Loucy (cell line): ENCODE results near the gene UNG.

ENCODE experiments used
- CTCF ChIP-seq: fragments of 200-600 bp; sonication (generic); conservative IDR thresholded peaks from 2 replicates; pipeline ENCODE4 v1.5.1; 2014; ENCODE audit warnings: mild to moderate bottlenecking, antibody characterized with exemption, low read length
- EZH2phosphoT487 ChIP-seq: fragments of 200-600 bp; IDR thresholded peaks from 2 replicates; pipeline ENCODE4 v1.6.1; 2018; ENCODE audit warnings: antibody characterized with exemption, mild to moderate bottlenecking, moderate library complexity, borderline replicate concordance

DNA sequence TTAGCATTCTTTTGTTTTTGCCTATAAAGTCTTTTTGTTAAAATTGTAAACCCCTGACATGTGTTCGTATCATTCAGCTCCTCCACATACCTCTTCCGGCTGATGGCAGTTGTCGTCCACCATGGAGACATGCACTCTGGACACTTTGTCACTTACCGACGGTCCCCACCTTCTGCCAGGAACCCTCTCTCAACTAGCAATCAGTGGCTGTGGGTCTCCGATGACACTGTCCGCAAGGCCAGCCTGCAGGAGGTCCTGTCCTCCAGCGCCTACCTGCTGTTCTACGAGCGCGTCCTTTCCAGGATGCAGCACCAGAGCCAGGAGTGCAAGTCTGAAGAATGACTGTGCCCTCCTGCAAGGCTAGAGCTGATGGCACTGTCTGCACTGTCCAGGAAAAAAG is 11.8 kb upstream of the UNG start:
- TF ChIP-seq CTCF (no peak), EZH2phosphoT487 (no peak)
